ENCODE results near the gene NT5C1B.

NT5C1B gene

GRCh38 chr2:18514526-18515461 lies 74.6 kb downstream of the NT5C1B start:
- DNase-seq: no peak
